Thyroid gland (tissue), 4 donors: ENCODE results near the gene MEX3D.

ENCODE experiments used
- POLR2A ChIP-seq, 2 donors: fragments of 450-650 bp; IDR thresholded peaks; one replicate each; pipeline ENCODE4 v1.6.1; 2017; ENCODE audit warnings: antibody characterized with exemption in 2 of 2, mild to moderate bottlenecking in 2 of 2, moderate library complexity in 1 of 2
- TF ChIP-seq, protein P1 (sequence below), 6 experiments: fragments of 200-600 bp in 3 of 6; fragments of 450-650 bp in 3 of 6; sonication (generic) in 3 of 6; IDR thresholded peaks; one replicate each; pipeline ENCODE4 v1.5.1; 2016 to 2019; ENCODE audit warnings: antibody characterized with exemption in 6 of 6, mild to moderate bottlenecking in 2 of 6, inconsistent platforms in 1 of 6, moderate library complexity in 1 of 6

DNA sequence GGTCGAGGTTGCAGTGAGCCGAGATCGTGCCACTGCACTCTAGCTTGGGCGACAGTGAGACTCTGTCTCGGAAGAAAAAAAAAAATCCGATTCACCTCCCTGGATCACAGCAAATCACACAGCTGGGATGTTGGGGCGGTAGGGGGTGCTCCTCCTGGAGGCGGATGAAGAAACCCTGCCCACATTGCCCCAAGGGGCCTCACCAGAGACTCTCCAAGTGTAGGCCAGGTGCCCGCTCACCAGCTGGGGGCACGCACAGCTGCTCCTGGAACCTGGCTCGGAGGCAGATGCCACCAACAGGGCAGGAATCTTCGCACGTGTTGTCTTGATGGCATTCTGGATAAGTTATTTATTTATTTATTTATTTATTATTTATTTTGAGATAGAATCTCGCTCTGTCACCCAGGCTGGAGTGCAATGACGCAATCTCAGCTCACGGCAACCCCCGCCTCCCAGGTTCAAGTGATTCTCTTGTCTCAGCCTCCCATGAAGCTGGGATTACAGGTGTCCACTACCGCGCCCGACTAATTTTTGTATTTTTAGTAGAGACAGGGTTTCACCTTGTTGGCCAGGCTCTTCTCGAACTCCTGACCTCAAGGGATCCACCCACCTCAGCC lies 34.1 kb upstream of the MEX3D start:
- TF ChIP-seq, protein P1, sequence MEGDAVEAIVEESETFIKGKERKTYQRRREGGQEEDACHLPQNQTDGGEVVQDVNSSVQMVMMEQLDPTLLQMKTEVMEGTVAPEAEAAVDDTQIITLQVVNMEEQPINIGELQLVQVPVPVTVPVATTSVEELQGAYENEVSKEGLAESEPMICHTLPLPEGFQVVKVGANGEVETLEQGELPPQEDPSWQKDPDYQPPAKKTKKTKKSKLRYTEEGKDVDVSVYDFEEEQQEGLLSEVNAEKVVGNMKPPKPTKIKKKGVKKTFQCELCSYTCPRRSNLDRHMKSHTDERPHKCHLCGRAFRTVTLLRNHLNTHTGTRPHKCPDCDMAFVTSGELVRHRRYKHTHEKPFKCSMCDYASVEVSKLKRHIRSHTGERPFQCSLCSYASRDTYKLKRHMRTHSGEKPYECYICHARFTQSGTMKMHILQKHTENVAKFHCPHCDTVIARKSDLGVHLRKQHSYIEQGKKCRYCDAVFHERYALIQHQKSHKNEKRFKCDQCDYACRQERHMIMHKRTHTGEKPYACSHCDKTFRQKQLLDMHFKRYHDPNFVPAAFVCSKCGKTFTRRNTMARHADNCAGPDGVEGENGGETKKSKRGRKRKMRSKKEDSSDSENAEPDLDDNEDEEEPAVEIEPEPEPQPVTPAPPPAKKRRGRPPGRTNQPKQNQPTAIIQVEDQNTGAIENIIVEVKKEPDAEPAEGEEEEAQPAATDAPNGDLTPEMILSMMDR (IDR thresholded peaks at IDR 0.05) = no peak
- TF ChIP-seq POLR2A (IDR thresholded peaks at IDR 0.05) = no peak
